Endothelial cell of umbilical vein (primary cell): ENCODE results near the gene SETBP1. TPM values are rescaled to one million over a fixed set of nuclear protein-coding genes. Genes with fewer than 3 reads are reported as not detected.

ENCODE experiments used
- BruUV-seq: library from RNA; stranded (reverse); fragments of 400-500 nt; replicated peaks from 2 replicates; lab custom pipeline; 2021; lab: Mats Ljungman, UMichigan
- CTCF ChIA-PET: fragments of 300-600, 350-600 bp; sonication (Branson Sonifier 250); formaldehyde crosslinking; loops from one replicate; lab custom pipeline; 2021; ENCODE audit warnings: antibody characterized with exemption, inconsistent platforms; lab: Charles Lee
- POLR2A ChIA-PET: fragments of 300-600, 350-600 bp; sonication (Branson Sonifier 250); formaldehyde crosslinking; loops from one replicate; lab custom pipeline; 2021; ENCODE audit warnings: antibody characterized with exemption, inconsistent platforms; lab: Charles Lee
- DNase-seq: peaks from one replicate; pipeline ENCODE4 v3.0.0-alpha.2; 2011; ENCODE audit warnings: low read depth, low spot score
- FAIRE-seq: peaks from 2 replicates; lab custom pipeline; 2011; peaks lifted over from hg19 to GRCh38; lab: Jason Lieb, UNC
- H2AFZ ChIP-seq: 2 replicates; pipeline ENCODE4 v1.6.0; 2012; ENCODE audit warnings: low read depth, low read length, control low read depth, inconsistent platforms
- H3K27ac ChIP-seq: 2 replicates; pipeline ENCODE4 v1.5.1; 2011; ENCODE audit warnings: low read depth, mild to moderate bottlenecking, control low read depth, low read length, moderate library complexity; ENCODE audit not compliant: insufficient read depth
- H3K27me3 ChIP-seq, 2 experiments: 2 replicates each; pipeline versions ENCODE4 v1.6.0 to v1.6.1; 2011; ENCODE audit warnings: low read length in 2 of 2, mixed read lengths in 1 of 2; ENCODE audit not compliant: control insufficient read depth in 2 of 2, insufficient read depth in 2 of 2
- H3K36me3 ChIP-seq, 2 experiments: 2 replicates in 1 of 2; 3 replicates in 1 of 2; pipeline ENCODE4 v1.5.1; 2011; ENCODE audit warnings: low read length in 2 of 2, mild to moderate bottlenecking in 1 of 2, moderate library complexity in 1 of 2; ENCODE audit not compliant: control insufficient read depth in 2 of 2, insufficient read depth in 2 of 2; ENCODE audit errors: extremely low read depth in 1 of 2
- H3K4me1 ChIP-seq: 3 replicates; pipeline ENCODE4 v1.5.1; 2011; ENCODE audit warnings: mild to moderate bottlenecking, low read length; ENCODE audit not compliant: control insufficient read depth, insufficient read depth; ENCODE audit errors: extremely low read depth
- H3K4me2 ChIP-seq: 2 replicates; pipeline ENCODE4 v1.6.1; 2011; ENCODE audit warnings: low read length, control low read depth, mixed read lengths; ENCODE audit not compliant: insufficient read depth
- H3K4me3 ChIP-seq, 3 experiments: fragments of 200-600 bp in 1 of 3; sonication (generic), shearing (Covaris generic) in 1 of 3; replicated peaks in 1 of 3; 2 replicates each; pipeline ENCODE4 v1.5.1; 2011 to 2016; ENCODE audit warnings: control low read depth in 3 of 3, low read length in 3 of 3, mild to moderate bottlenecking in 2 of 3, inconsistent platforms in 1 of 3, low read depth in 1 of 3, moderate library complexity in 1 of 3; ENCODE audit not compliant: insufficient read depth in 1 of 3
- H3K79me2 ChIP-seq: 2 replicates; pipeline ENCODE4 v1.6.0; 2012; ENCODE audit warnings: low read length, inconsistent platforms; ENCODE audit not compliant: control insufficient read depth, insufficient read depth
- H3K9ac ChIP-seq: replicated peaks from 2 replicates; pipeline ENCODE3; 2011; ENCODE audit warnings: low read length, control low read depth; ENCODE audit not compliant: insufficient read depth; ENCODE audit errors: extremely low read depth
- H3K9me1 ChIP-seq: replicated peaks from 3 replicates; pipeline ENCODE4 v1.6.0; 2011; ENCODE audit warnings: mild to moderate bottlenecking, low read length; ENCODE audit not compliant: control insufficient read depth, insufficient read depth; ENCODE audit errors: extremely low read depth
- H3K9me3 ChIP-seq: replicated peaks from 2 replicates; pipeline ENCODE4 v1.5.1; 2012; ENCODE audit warnings: low read length, inconsistent platforms; ENCODE audit not compliant: control insufficient read depth, insufficient read depth
- H4K20me1 ChIP-seq: replicated peaks from 2 replicates; pipeline ENCODE3; 2011; ENCODE audit warnings: mild to moderate bottlenecking, low read length; ENCODE audit not compliant: control insufficient read depth, insufficient read depth; ENCODE audit errors: extremely low read depth
- CTCF ChIP-seq, 2 donors: IDR thresholded peaks; 1 replicate in 1 of 2; 2 replicates in 1 of 2; pipeline ENCODE4 v1.5.1; 2011; ENCODE audit warnings: low read length in 2 of 2, mild to moderate bottlenecking in 2 of 2, moderate library complexity in 2 of 2, control low read depth in 1 of 2, inconsistent platforms in 1 of 2, low read depth in 1 of 2; ENCODE audit not compliant: insufficient read depth in 1 of 2; ENCODE audit errors: extremely low read depth in 1 of 2
- EZH2 ChIP-seq: IDR thresholded peaks from 2 replicates; pipeline ENCODE4 v1.6.1; 2012; ENCODE audit warnings: borderline replicate concordance, low read depth, mild to moderate bottlenecking, moderate library complexity, low read length, inconsistent platforms; ENCODE audit not compliant: severe bottlenecking
- FOS ChIP-seq: IDR thresholded peaks from 2 replicates; pipeline ENCODE4 v1.6.1; 2011; ENCODE audit warnings: mild to moderate bottlenecking, low read length, moderate library complexity, borderline replicate concordance; ENCODE audit not compliant: insufficient read depth
- GATA2 ChIP-seq: IDR thresholded peaks from 2 replicates; pipeline ENCODE4 v1.7.0; 2011; ENCODE audit warnings: low read depth, mild to moderate bottlenecking, moderate library complexity, mixed read lengths, low read length; ENCODE audit not compliant: insufficient read length, insufficient read depth
- JUN ChIP-seq: IDR thresholded peaks from 2 replicates; pipeline ENCODE4 v1.6.1; 2011; ENCODE audit warnings: borderline replicate concordance, low read depth; ENCODE audit not compliant: insufficient read length, insufficient read depth
- MYC ChIP-seq: IDR thresholded peaks from one replicate; pipeline ENCODE4 v1.6.1; 2011; ENCODE audit warnings: mild to moderate bottlenecking, low read depth, low read length
- POLR2A ChIP-seq: IDR thresholded peaks from 2 replicates; pipeline ENCODE4 v1.6.1; 2012; ENCODE audit warnings: low read depth, mild to moderate bottlenecking, control low read depth, low read length
- POLR2AphosphoS5 ChIP-seq: IDR thresholded peaks from 2 replicates; pipeline ENCODE4 v1.6.1; 2012; ENCODE audit warnings: low read depth, mild to moderate bottlenecking, control low read depth, low read length, moderate library complexity; ENCODE audit not compliant: insufficient read depth
- dilution Hi-C: fragments of 300-500 bp; cut with MboI; formaldehyde crosslinking; loops from one replicate; pipeline ENCODE4 v1.15.0; 2019; ENCODE audit warnings: low sequenced_read_pairs; ENCODE audit not compliant: extremely low pct_ligation_motif_present
- intact Hi-C: fragments of 100-400 bp; cut with micrococcal nuclease; formaldehyde crosslinking; loops from one replicate; pipeline ENCODE4 v1.10.0; 2022
- polyA plus RNA-seq, 4 experiments: library from polyadenylated mRNA; depleted of rRNA in 3 of 4; stranded (reverse) in 3 of 4; unstranded in 1 of 4; fragments of >200 nt; gene quantifications; 2 replicates each; pipeline versions ENCODE4 v1.2.1 to v1.2.3, GENCODE V29; 2011 to 2012; ENCODE audit warnings: missing spikeins in 1 of 4
- total RNA-seq: library from RNA; stranded (reverse); gene quantifications from 2 replicates; pipeline ENCODE4 v1.2.3, GENCODE V29; 2021

SETBP1 gene
- total and polyA plus RNA-seq, 2 donors (not counting 3 experiments of a cell fraction or from before 2014, with no cell fraction given) = 0.76 to 3.1 TPM

GRCh38 chr18:44679056-44679913, 1.4 kb upstream of the SETBP1 start:
- no peaks in the 10 kb centered on the region for H3K36me3 ChIP-seq
- H3K9ac ChIP-seq = peak overlapping the region; percentile 72
- no peaks in the 10 kb centered on the region for H4K20me1 ChIP-seq
- intact Hi-C loops = loop anchor here (1.0 kb wide), 2 partner anchors 533 to 549 kb away; no protein-coding TSS in a partner anchor
- H3K27me3 ChIP-seq = peaks cover 28 to 36% of the 10 kb centered on the region in 2 experiments
- FAIRE-seq = peak; percentile 67
- no peaks in the 10 kb centered on the region for H3K9me3 ChIP-seq
- no peaks in the 10 kb centered on the region for H3K9me1 ChIP-seq
- H3K4me3 ChIP-seq = peak overlapping the region; percentile 61 to 94 (median 81)
- POLR2A ChIA-PET = no interaction called here
- no peak overlapping the region for H3K27ac ChIP-seq
- TF ChIP-seq POLR2AphosphoS5 (peak; percentile 19), POLR2A (no peak), CTCF (IDR thresholded peaks at IDR 0.05; ENCODE audit: extremely low read depth in 1 of 2, insufficient read depth in 1 of 2, low read depth in 1 of 2, low read length in 2 of 2) (peak; percentile 34 to 63)
- dilution Hi-C loops = no loop called here
- CTCF ChIA-PET = interaction anchor here (0.5 to 1.0 kb wide), 2 partner anchors 8 to 32 kb away, joined by 3 read pairs; no protein-coding TSS in a partner anchor
- peak overlapping the region; percentile 73 for H3K4me2 ChIP-seq
- H3K4me1 ChIP-seq = no peaks in the 10 kb centered on the region
- no TSS peak for BruUV-seq
- no peaks in the 10 kb centered on the region for H3K79me2 ChIP-seq
- DNase-seq = peak; percentile 87
- peak overlapping the region; percentile 93 for H2AFZ ChIP-seq

GRCh38 chr18:44679914-44680272, 795 bp upstream of the SETBP1 start:
- DNase-seq = peak; percentile 29
- H3K9ac ChIP-seq = no peak overlapping the region
- no peak for TF ChIP-seq EZH2
- TF ChIP-seq GATA2 = no peak
- TF ChIP-seq POLR2AphosphoS5 = no peak
- TF ChIP-seq CTCF (IDR thresholded peaks at IDR 0.05; ENCODE audit: extremely low read depth in 1 of 2, insufficient read depth in 1 of 2, low read depth in 1 of 2, low read length in 2 of 2) = no peak
- TF ChIP-seq FOS = no peak
- TF ChIP-seq JUN = no peak
- no peak for TF ChIP-seq MYC
- no peak for TF ChIP-seq POLR2A
- H2AFZ ChIP-seq = peak overlapping the region; percentile 71
- no TSS peak for BruUV-seq
- peak overlapping the region in 1 of 3 experiments; percentile 94 for H3K4me3 ChIP-seq
- intact Hi-C loops (loop anchor here (1.0 to 5.0 kb wide), 3 partner anchors 147 to 550 kb away; no protein-coding TSS in a partner anchor), dilution Hi-C loops (no loop called here)
- POLR2A ChIA-PET = interaction anchor here (0.5 kb wide), 1 partner anchor 51 kb away, joined by 6 read pairs; no protein-coding TSS in a partner anchor
- FAIRE-seq = no peak
- H3K27ac ChIP-seq = no peak overlapping the region
- H3K4me2 ChIP-seq = peak overlapping the region; percentile 70
- no peaks in the 10 kb centered on the region for H3K4me1 ChIP-seq
- CTCF ChIA-PET = no interaction called here
- no peaks in the 10 kb centered on the region for H3K9me3 ChIP-seq
- H3K36me3 ChIP-seq = no peaks in the 10 kb centered on the region
- H3K9me1 ChIP-seq = no peaks in the 10 kb centered on the region
- H3K79me2 ChIP-seq = no peaks in the 10 kb centered on the region
- peaks cover 28 to 36% of the 10 kb centered on the region in 2 experiments for H3K27me3 ChIP-seq
- H4K20me1 ChIP-seq = no peaks in the 10 kb centered on the region
